Ascending aorta (tissue), 2 donors: ENCODE data around the gene FAIM2. TPM values are rescaled to one million over a fixed set of nuclear protein-coding genes. Genes with fewer than 3 reads are reported as not detected.
"Not testable (repeated sequence)": the region's sequence is repeated elsewhere in the genome, so short reads cannot be mapped to it uniquely, and the experiment has no call there.

Experiments used
- DNase-seq, 2 donors: peaks; one replicate each; pipeline ENCODE4 v3.0.0-alpha.2; 2019; ENCODE audit warnings: low spot score in 2 of 2
- H3K27ac ChIP-seq, 2 donors: fragments of 200-600 bp; sonication (generic); one replicate each; pipeline ENCODE4 v1.5.1; 2016 to 2017; ENCODE audit warnings: mild to moderate bottlenecking in 1 of 2
- H3K27me3 ChIP-seq: fragments of 200-600 bp; sonication (generic); one replicate; pipeline ENCODE4 v1.5.1; 2017
- H3K36me3 ChIP-seq, 2 donors: fragments of 200-600 bp; sonication (generic); one replicate each; pipeline ENCODE4 v1.5.1; 2016
- H3K4me1 ChIP-seq, 2 donors: fragments of 200-600 bp; sonication (generic); one replicate each; pipeline ENCODE4 v1.5.1; 2016 to 2017; ENCODE audit warnings: mild to moderate bottlenecking in 1 of 2
- H3K4me3 ChIP-seq, 2 donors: fragments of 200-600 bp; sonication (generic); one replicate each; pipeline ENCODE4 v1.5.1; 2016 to 2017; ENCODE audit warnings: mild to moderate bottlenecking in 1 of 2
- H3K9me3 ChIP-seq, 2 donors: fragments of 200-600 bp; sonication (generic); one replicate each; pipeline ENCODE4 v1.5.1; 2016
- intact Hi-C: fragments of 100-400 bp; cut with DNase I; formaldehyde crosslinking; loops from one replicate; pipeline ENCODE4 v1.15.1; 2023
- total RNA-seq: library from RNA; depleted of rRNA; stranded (reverse); fragments of >200 nt; gene quantifications from one replicate; pipeline ENCODE4 v1.1.0, GENCODE V29; 2016
- TF ChIP-seq, protein P1 (sequence below), 3 experiments: fragments of 200-600 bp in 2 of 3; fragments of 450-650 bp in 1 of 3; sonication (generic) in 2 of 3; IDR thresholded peaks; one replicate each; pipeline ENCODE4 v1.5.1; 2016 to 2019; ENCODE audit warnings: antibody characterized with exemption in 3 of 3, mild to moderate bottlenecking in 1 of 3, moderate library complexity in 1 of 3

The FAIM2 gene
- total RNA-seq, 1 donor from 2014 or later: 0.75 TPM

DNA sequence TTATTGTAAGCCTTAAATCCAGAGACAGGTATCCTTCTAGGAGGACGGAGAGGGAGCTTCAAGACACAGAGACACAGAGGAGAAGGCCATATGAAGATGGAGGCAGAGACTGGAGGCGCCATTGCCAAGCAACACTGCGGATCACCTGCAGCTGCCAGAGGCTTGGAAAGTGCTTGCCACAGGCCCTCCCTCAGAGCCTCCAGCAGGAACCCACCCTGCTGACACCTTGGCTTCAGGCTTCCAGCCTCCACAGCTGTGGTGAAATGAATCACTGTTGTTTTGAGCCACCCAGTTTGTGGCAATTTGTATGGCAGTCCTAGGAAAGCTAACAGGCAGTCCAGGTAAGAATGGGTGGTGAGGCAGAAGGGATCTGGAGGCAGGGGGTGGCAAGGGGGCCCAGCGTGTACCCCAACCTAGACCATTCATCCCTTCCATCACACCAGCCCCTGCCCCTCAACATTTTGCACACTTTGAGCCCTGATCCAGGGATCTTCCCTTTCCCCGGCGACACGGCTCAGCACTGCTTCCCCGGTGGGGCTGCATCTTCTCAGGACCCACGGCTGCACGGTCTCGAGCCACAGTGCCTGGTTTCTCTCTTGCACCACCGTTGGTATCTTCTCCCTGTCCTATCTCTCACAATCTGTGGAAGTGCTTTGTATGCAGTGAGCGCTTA is 38.5 kb downstream of the FAIM2 start:
- H3K4me3 ChIP-seq: no peak overlapping the region
- no peak overlapping the region for H3K27ac ChIP-seq
- H3K36me3 ChIP-seq: no peaks in the 10 kb centered on the region
- H3K4me1 ChIP-seq: peaks cover 0 to 9% of the 10 kb centered on the region in 2 donors
- peak in 1 of 2 donors; percentile 44 for DNase-seq
- H3K27me3 ChIP-seq: no peaks in the 10 kb centered on the region
- intact Hi-C loops: loop anchor here (5.0 kb wide), 2 partner anchors 82 to 192 kb away; partner anchors contain the start of gene ASIC1
- TF ChIP-seq, protein P1, sequence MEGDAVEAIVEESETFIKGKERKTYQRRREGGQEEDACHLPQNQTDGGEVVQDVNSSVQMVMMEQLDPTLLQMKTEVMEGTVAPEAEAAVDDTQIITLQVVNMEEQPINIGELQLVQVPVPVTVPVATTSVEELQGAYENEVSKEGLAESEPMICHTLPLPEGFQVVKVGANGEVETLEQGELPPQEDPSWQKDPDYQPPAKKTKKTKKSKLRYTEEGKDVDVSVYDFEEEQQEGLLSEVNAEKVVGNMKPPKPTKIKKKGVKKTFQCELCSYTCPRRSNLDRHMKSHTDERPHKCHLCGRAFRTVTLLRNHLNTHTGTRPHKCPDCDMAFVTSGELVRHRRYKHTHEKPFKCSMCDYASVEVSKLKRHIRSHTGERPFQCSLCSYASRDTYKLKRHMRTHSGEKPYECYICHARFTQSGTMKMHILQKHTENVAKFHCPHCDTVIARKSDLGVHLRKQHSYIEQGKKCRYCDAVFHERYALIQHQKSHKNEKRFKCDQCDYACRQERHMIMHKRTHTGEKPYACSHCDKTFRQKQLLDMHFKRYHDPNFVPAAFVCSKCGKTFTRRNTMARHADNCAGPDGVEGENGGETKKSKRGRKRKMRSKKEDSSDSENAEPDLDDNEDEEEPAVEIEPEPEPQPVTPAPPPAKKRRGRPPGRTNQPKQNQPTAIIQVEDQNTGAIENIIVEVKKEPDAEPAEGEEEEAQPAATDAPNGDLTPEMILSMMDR (IDR thresholded peaks at IDR 0.05): no peak
- H3K9me3 ChIP-seq: no peaks in the 10 kb centered on the region

DNA sequence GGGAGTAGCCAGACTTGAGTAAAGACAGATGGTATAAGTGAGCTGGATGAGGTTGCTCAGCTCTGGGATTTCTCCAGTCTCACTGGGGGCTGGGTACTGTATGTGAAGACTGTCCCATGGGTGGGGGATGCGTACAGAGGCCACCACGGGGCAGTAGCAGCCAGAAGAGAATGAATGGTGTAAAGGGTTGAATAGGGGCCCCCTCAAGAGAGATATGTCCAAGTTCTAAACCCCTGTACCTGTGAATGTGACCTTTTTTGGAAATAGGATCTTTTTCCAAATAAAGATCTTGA is 39.0 kb downstream of the FAIM2 start:
- H3K9me3 ChIP-seq: no peaks in the 10 kb centered on the region
- intact Hi-C loops: loop anchor here (5.0 kb wide), 2 partner anchors 83 to 193 kb away; partner anchors contain the start of gene ASIC1

DNA sequence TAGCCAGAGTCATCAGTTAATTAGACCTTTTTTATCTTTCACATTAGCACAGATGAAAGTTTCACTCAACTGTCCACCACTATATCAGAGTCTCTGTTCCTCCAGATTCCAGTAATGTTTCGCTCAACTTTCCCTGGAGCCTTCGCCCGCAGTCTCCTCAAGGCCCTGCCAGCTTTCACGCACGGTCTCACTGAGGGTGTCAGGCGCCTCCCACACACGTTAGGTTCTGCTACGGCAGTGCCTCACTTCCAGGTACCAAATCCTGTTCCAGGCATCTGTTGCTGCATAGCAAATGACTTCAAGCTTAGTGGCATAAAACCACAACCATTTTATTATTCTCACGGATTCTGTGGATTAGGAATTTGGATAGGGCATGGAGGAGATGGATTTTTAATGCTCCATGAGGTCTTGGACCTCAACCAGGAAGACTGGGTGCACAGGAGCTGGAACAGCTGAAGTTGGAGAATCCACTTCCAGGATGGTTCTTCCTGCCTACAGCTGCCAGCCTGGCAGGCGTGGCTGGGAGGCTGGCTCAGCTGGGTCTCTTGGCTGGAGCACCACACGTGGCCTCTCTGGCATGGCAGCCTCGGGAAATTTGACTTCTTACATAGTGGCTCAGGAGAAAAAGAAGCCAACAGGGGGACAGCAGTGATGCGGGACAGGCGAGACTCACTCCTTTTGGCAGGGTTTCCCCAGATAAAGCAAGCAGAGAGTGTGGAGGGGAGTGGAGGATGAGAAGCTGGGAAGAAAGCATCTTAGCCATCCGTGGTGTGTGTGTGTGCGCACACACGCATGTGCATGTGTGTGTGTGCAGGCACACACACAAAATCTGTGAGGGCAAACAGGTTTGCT is 39.5 kb downstream of the FAIM2 start:
- no peaks in the 10 kb centered on the region for H3K36me3 ChIP-seq
- TF ChIP-seq, protein P1 (IDR thresholded peaks at IDR 0.05): no peak
- no peak overlapping the region for H3K4me3 ChIP-seq
- intact Hi-C loops: no loop called here
- H3K27ac ChIP-seq: no peak overlapping the region
- no peak for DNase-seq
- H3K4me1 ChIP-seq: peaks cover 0 to 6% of the 10 kb centered on the region in 2 donors
- no peaks in the 10 kb centered on the region for H3K9me3 ChIP-seq
- no peaks in the 10 kb centered on the region for H3K27me3 ChIP-seq

More for the DNA sequence above, 39.0 kb downstream of the FAIM2 start:
- Histone ChIP-seq H3K27ac (no peak overlapping the region), H3K27me3 (no peaks in the 10 kb centered on the region), H3K4me1 (peaks cover 0 to 9% of the 10 kb centered on the region in 2 donors), H3K36me3 (no peaks in the 10 kb centered on the region), H3K4me3 (no peak overlapping the region)
- TF ChIP-seq, protein P1 (IDR thresholded peaks at IDR 0.05): no peak
- DNase-seq: no peak

DNA sequence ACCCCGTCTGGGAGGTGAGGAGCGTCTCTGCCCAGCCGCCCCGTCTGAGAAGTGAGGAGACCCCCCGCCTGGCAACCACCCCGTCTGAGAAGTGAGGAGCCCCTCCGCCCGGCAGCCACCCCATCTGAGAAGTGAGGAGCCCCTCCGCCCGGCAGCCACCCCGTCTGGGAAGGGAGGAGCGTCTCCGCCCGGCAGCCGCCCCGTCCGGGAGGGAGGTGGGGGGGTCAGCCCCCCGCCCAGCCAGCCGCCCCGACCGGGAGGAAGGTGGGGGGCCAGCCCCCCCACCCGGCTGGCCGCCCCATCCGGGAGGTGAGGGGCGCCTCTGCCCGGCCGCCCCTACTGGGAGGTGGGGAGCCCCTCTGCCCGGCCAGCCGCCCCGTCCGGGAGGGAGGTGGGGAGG is 42.8 kb downstream of the FAIM2 start:
- H3K4me1 ChIP-seq, intact Hi-C loops, DNase-seq, H3K36me3 ChIP-seq, H3K27ac ChIP-seq, H3K4me3 ChIP-seq, H3K27me3 ChIP-seq, H3K9me3 ChIP-seq: not testable (repeated sequence)

DNA sequence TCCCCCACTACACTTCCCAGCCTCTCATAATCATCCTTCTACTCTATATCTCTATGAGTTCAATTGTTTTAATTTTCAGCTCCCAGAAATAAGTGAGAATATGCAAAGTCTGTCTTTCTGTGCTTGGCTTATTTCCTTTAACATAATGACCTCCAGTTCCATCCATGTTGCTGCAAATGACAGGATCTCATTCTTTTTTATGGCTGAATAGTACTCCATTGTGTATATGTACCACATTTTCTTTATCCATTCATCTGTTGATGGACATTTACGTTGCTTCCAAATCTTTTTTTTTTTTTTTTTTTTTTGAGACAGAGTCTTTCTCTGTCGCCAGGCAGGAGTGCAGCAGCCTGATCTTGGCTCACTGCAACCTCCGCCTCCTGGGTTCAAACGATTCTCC is 47.8 kb downstream of the FAIM2 start:
- DNase-seq, H3K4me3 ChIP-seq, H3K36me3 ChIP-seq, H3K9me3 ChIP-seq, H3K27me3 ChIP-seq, H3K27ac ChIP-seq, H3K4me1 ChIP-seq, intact Hi-C loops: not testable (repeated sequence)

DNA sequence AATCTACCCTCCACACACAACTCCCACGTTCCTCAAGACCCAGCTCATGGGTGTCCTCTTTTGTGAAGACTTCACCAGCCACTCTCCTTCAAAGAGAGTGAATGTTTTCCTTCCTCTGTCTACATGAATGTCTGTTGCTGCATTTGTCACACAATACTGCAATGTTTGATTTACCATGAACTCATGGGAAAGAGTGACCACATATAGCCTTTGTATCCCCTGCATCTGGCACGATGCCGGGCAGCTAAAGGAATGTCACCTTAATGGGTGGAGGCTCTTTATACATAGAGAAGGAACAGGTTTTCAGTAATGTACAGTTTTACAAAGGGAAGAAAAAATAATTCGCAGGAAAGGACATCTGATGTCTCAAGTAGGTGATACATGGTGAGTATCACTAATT is 48.7 kb downstream of the FAIM2 start:
- no peak for DNase-seq
- intact Hi-C loops: no loop called here
- TF ChIP-seq, protein P1 (IDR thresholded peaks at IDR 0.05): no peak
- no peak overlapping the region for H3K27ac ChIP-seq
- H3K9me3 ChIP-seq: no peaks in the 10 kb centered on the region
- no peaks in the 10 kb centered on the region for H3K4me1 ChIP-seq
- H3K27me3 ChIP-seq: no peaks in the 10 kb centered on the region
- H3K4me3 ChIP-seq: no peak overlapping the region
- no peaks in the 10 kb centered on the region for H3K36me3 ChIP-seq
